ENCODE results near the gene METTL16. TPM values are rescaled to one million over a fixed set of nuclear protein-coding genes. Genes with fewer than 3 reads are reported as not detected.

Gene METTL16
- total RNA-seq, 1 experiment from 2014 or later, result 37.6 TPM

GRCh38 chr17:2452216-2452750, 59.4 kb downstream of the METTL16 start:
- ATAC-seq, result no peak
- CTCF ChIA-PET, result no interaction called here

More at GRCh38 chr17:2452216-2452750, 59.4 kb downstream of the METTL16 start:
- Histone ChIP-seq H3K4me2 (ENCODE audit: low read length) (no peak overlapping the region), H4K20me1 (ENCODE audit: insufficient read depth) (no peaks in the 10 kb centered on the region), H3K4me3 (replicated peaks in 1 of 2; ENCODE audit: low read depth in 1 of 2, low read length in 2 of 2) (no peak overlapping the region), H3K27me3 (ENCODE audit: insufficient read depth, low read length) (no peaks in the 10 kb centered on the region), H3K36me3 (ENCODE audit: control insufficient read depth in 1 of 2, insufficient read depth in 2 of 2, low read length in 2 of 2) (peaks cover 0 to 4% of the 10 kb centered on the region in 2 experiments; a peak in 1 of 4 replicates), H3K9ac (ENCODE audit: low read length) (no peak overlapping the region), H3K79me2 (ENCODE audit: insufficient read depth, low read length) (peaks cover 14% of the 10 kb centered on the region; the same call in 1 of the 2 replicates), H2AFZ (ENCODE audit: low read depth, low read length, poor library complexity, severe bottlenecking) (no peak overlapping the region), H3K9me3 (ENCODE audit: control insufficient read depth in 1 of 2, insufficient read depth in 1 of 2, low read depth in 1 of 2, low read length in 2 of 2) (no peaks in the 10 kb centered on the region), H3K9me2 (ENCODE audit: insufficient read depth) (no peaks in the 10 kb centered on the region), H3K4me1 (ENCODE audit: control insufficient read depth in 1 of 2, insufficient read depth in 2 of 2, low read length in 2 of 2) (no peaks in the 10 kb centered on the region), H3K27ac (ENCODE audit: low read depth, low read length) (no peak overlapping the region)
- no peak for DNase-seq (ENCODE audit: low read depth, low spot score)
- POLR2A ChIA-PET, result no interaction called here
- intact Hi-C loops (cut with micrococcal nuclease), result loop anchor here (10.0 kb wide), 1 partner anchor 223 kb away; no protein-coding TSS in a partner anchor
- no TSS peak for BruUV-seq (replicated peaks)
- no peak for TF ChIP-seq CTCF (IDR thresholded peaks at IDR 0.05 in 2 of 3, conservative IDR thresholded peaks at IDR 0.05 in 1 of 3; ENCODE audit: borderline replicate concordance in 1 of 3, insufficient read depth in 1 of 3, low read depth in 2 of 3, low read length in 2 of 3)
- TF ChIP-seq FOSL1 (IDR thresholded peaks at IDR 0.05; ENCODE audit: low read depth), result no peak
- TF ChIP-seq SRF (IDR thresholded peaks at IDR 0.05; ENCODE audit: low read depth), result no peak
- no peak for TF ChIP-seq ZNF274 (IDR thresholded peaks at IDR 0.05; ENCODE audit: low read depth, low read length)
- RAD21 ChIA-PET (ENCODE audit: low non-redundant PET in 1 of 2, low total read pairs in 2 of 2, uncharacterized antibody in 2 of 2, unreplicated experiment in 2 of 2), result no interaction called here

Data from HCT116 (cell line).